GM19324 (cell line): ENCODE data around the gene TMED10.
A peak's percentile ranks its signal among the peaks of the same experiment; 100 is the strongest.

Source experiments
- ATAC-seq: cut with Tn5 transposase; IDR thresholded peaks from one replicate; pipeline ENCODE4 v1.9.1; 2021; ENCODE audit warnings: mild to moderate bottlenecking, moderate library complexity; ENCODE audit not compliant: unreplicated experiment, low FRiP score

TMED10 gene

DNA sequence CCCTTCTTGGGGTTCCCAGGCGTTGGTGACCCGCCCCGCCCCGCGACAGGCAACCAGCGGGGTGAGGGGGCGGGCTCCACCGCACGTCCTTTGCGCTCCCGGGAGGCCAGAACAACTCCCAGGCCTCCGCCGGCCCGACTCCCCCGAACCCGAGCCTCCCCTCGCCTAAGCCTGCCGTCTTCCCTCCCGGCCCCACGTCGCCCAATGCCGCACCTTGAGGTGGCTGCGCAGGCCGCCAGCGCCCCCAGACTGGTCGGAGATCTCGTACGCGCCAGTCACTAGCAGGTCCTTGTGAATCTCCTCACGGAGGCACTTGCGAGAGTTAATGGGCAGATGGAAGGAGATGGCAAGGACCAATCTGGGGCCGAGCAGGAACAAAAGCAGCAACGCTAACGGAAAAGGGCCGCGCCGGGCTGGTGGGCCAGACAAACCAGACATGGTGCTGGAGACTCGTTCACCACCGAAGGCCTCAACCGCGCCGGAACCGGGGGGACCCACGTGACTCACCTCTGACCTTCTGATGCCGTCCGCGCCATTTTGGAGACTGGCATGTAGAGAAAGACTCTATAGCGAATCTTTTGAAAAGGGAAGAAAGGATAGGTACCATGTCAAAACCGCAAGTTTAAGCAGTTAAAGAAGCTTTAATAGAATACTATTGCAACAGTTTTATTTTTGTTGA, at the start of gene TMED10:
Gene TMED10 (minus strand): TSS at position 471 of the 679 bp plus-strand sequence. CDS start 33 bp downstream, at position 438.
- peak; percentile 83 for ATAC-seq

DNA sequence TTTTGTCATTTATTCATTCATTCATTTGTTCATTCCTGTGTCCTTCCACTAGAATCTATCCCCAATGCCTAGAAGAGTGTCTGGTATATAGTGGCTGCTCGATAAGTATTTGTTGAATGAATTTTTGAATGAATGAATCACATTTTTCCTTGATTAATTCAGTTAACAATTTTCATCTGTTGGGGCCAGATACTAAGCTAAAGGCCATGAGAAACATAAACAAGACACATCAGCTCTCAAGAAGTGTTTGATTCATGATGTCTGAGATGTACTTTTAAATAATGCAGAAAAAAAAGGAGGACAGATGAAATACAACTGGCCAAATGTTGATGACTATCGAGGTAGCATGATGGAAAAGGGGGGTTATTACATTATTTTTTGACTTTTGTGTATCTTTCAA, 48.1 kb upstream of the TMED10 start:
- ATAC-seq, result no peak

DNA sequence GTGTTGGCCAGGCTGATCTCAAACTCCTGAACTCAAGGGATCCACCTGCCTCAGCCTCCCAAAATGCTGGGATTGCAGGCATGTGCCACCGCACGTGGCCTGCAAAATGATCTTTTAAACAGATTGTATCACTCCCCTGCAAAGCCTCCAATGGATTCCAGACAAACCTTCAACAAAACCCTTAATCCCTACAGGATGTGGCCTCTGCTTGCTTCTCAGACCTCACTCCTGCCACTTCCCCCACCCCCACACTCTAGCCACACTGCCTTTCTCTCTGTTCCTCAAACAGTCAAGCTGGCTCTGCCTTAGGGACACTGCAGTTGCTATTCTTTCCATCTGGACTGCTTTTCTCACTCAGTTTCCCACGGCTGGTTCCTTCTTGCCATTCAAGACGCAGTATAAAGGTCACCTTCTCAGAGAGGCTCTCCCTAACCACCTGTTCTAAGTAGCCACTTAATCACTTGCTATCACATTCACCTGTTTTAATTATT, 47.3 kb upstream of the TMED10 start:
- no peak for ATAC-seq

DNA sequence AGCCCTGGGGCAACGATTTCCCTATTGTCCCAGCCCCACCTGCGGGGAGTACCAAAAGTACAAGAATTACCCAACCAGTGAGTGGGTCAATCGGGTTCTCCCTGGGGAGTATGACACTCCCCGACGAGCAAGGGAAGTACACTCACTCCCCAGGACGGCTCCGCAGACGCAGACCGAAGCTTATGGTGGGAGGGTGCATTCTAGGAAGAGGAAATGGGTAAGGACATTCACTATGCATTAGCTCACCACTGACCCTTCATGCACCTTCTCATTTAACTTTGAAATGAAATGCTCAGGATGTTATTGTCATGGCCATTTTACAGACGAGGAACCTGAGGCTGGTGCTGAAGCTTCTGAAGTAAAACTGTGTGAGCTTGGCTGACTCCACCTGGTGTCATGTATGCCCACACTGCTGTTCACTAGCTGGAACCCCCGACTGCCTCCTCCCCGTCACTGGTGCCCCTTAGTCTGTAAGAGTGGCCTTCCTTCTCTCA, 45.8 kb upstream of the TMED10 start:
- ATAC-seq, result no peak

DNA sequence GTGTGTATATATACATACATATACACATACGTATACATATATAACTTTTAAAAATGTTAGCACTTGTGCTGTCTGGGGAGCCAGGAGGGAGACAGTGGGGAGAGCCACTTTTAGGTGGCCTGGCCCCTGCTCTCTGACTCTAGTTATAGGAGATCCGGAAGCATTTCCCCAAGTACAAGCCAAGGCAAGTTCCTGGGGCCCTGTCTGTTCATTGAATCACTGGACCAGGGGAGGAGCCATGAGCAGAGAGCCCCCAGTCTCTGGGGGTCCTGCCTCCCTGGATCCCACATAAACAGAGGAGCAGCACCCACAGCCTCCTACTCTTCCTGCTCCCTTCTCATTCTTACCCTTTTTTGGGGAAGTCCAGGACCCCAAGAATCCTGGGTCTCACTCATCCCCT, 45.4 kb upstream of the TMED10 start:
- ATAC-seq, result no peak

DNA sequence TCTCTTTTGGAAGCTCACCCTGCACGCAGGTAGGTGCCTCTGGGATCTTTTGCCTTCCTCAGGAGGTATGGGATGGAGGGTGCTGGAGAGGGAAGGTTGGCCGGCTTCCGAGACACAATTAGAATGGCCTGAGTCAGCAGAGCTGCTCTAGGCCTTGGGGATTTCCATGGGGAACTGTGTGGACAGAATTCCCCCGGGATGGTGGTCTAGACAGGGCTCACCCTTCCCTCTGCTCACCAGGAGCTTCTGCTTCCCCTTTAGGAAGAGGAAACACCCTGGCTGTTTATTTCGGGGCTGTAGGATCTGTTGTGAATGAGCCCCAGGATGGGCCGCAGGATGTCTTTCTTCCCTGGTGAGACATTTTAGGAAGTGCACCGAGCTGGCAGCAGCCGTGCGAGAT, 43.7 kb upstream of the TMED10 start:
- no peak for ATAC-seq

DNA sequence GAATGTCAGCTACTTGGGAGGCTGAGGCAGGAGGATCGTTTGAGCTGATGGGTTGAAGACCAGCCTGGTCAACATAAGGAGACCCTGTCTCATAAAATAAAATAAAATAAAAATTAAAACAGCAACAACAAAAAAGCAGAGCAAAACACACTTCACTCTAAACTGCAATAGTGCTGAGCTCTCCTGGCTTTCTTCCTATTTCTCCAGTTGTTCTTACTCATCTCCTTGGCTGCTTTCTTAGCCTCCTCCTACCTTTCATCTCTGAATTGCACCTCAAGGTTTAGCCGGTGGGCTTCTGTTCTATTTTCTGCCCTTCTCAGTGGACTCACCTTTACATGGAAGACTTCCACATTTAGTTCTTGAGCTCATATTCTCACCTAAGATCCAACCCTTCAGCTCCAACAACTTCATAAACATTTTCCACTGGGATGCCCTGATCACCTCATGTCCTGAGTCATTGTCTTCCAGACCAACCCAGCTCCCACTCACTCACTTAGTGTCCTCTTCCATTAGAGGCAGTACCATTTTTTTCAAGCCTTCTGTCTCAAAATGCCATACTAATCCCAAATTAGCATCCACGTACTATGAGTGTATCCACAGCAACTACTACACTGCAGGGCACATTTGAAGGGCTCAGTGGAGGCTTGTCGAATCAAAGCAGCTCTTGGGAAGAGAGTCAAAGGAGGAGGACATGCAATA, 41.2 kb upstream of the TMED10 start:
- no peak for ATAC-seq

DNA sequence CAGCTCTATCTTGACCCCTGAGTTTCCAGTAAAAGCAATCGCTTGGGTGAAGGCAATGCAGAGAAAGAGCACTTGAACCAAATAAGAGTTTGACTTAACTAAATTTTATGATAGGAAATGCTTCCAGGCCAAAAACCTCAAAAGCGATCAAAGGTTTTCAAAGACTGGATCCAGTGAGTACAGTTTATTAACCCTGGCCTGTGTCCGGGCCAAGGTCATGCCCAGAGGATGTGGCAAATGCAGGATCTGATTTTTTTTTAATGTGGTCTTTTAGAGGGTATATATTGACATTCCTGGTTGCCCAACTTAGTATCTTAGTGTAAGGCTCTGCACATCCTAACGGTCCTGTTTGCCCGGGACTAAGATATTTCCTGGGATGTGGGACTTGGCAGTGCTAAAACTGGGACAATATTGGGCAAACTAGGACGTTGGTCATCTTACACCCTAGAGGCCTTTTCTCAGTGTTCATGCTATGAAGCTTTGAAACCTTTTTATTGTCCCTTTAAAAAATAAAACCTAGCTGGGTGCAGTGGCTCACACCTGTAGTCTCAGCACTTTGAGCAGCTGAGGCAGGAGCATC, 40.1 kb upstream of the TMED10 start:
- no peak for ATAC-seq

DNA sequence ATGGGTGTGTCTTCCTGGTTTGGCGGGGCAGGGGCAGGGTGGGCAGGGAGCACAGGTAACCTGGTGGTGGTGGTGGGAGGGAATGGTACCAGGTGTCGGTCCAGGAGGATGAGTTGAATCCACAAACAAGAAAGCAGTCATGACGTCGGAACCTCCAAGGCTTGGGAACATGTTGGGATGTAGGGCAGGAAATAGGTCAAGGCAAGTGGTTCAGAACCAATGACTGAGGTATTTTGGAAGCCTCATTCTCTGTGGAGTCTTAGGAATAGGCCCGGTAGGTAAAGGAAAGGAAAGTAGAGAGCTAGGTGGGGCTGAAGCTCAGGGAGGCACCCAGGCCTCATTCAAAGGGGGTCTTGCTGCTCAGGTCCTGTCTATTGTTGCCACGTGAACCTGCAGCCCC, 39.1 kb upstream of the TMED10 start:
- no peak for ATAC-seq

DNA sequence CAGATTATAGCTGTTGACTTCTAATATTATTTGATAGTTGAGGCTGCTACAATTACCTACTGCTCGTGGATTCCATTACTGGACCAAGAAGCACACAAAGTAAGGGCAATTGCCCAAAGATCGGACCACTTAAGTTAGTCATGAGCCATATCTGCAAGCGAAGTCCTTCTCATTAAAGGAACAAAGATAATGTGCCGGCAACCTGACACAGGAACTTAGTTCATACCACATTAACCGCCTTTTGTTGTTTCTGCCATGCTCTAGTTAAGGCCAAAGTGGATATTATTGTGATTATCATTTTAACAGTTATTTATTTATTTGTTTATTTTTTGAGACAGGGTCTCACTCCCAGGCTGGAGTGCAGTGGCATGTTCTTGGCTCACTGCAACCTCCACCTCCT, 38.1 kb upstream of the TMED10 start:
- no peak for ATAC-seq

DNA sequence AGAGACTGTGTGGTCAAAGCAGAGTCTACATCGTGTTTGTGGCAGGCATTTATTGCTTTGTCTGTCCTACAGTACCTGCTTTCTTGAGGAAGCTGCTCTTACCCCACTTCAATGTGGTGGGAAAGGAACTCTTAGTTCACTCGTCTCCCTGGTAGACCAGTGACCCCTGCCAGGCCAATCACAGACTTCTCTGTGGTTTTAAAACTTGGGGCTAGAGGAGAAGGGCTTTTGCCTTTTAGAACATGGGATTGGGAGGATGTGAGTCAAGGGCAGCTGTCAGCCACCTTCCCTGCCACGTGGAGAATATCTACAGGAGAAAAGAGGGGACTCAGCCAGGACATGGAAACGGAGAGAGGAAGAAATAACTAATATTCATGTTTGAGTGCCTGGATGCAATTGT, 36.8 kb upstream of the TMED10 start:
- ATAC-seq, result no peak

DNA sequence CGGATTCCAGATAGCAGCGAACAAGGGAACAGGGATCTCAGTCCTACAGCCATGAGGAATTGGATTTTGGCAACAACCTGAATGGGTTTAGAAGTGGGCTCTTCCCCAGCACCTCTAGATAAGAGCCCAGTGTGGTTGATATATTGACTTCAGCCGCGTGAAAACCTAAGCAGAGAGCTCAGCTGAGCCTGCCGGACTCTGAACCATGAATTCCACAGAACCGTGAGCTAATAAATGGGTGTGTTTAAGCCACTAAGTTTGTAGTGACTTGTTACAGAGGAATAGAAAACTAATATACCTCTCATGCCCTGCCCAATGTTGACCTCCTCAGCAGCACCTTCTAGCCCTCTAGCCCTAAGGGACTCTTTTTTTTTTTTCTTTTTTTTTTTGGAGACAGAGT, 32.4 kb upstream of the TMED10 start:
- no peak for ATAC-seq

DNA sequence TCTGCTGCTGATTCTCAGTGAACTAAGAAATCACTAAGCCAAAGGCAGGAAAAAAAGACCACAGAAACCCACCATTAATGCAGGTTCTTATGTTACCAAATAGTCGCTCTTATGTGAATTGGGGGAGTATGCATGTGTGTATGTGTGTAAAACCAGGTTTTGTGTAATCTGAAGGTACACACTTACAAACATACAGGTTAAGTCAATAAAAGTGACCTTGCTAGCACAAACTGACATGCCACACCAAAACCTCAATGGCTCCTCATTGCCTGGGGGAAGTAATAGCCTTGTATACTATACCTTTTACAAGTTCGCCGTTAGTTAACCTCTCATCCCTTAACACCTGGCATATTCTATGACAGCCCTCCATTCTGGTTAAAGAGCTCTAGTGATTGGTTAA, 29.8 kb upstream of the TMED10 start:
- no peak for ATAC-seq

DNA sequence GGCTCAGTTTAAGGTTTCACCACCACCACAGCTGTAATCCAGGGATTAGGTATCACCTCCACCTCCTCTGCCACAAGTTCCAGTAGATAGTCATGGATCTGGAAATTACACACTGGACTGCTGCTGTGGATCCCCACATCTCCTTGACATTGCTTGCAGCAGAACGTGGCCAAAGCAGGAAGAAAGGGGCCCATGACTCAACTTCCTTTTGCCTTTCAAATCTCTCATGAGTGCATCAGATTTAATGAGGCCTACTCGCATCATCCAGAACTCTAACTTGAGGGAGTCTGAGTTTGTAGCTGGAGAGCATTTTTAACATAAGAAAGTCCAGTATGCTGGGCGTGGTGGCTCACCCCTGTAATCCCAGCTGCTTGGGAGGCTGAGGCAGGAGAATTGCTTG, 29.2 kb upstream of the TMED10 start:
- ATAC-seq, result no peak

DNA sequence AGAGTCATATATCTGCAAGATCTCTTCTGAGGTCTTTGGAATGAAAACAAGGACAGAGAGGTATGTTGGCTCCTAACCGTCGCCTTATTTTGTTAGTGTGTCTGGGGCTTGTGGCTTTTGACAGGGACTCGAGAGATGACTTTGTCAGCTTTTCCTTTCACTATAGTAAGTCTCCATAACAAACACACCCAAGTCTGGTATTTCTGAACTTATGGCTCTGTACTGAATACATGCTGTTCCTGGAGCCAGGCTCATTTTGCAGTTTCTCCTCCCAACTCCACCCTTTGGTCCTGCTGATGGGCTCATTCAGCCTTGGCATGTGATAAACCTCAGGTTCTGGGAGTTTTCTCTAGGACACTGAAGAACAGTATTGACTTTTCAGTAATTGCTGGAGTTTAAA, 27.7 kb upstream of the TMED10 start:
- ATAC-seq, result no peak

DNA sequence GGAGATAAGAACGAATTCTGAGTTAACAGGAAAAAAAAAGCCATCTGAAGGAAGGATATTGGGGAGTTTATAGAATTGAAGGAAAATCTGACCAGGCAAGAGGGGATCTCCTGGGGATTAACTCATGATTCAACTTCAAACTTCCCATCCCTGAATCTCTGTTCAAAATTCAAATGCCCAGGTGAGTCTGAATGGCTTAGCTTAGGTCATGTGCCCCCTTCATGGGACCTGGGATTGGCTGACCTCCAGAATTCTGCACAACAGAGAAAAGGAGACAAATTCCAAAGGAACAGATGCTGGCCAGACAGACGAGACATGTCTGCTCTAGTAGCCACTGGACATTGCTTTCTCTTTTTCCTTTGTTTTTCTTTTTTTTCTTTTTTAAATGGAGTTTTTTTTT, 26.2 kb upstream of the TMED10 start:
- ATAC-seq, result no peak

DNA sequence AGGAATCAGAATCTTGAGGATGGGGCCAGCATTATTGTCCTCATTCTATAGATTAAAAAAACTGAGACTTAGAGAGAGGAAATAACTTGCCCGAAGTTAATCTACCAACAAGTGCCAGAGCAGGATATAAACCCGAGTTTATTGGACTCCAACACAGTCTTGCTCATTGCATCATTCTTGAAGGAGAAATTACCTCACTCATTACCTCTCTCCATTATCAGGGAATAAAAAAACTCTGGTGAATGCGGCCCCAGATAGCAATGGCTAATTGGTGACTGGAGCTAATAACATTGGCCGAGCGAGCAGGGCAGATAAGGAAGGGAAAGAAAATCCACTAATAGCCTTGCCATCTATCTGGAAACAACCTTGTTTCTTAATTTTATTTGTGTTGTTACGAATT, 24.7 kb upstream of the TMED10 start:
- no peak for ATAC-seq

DNA sequence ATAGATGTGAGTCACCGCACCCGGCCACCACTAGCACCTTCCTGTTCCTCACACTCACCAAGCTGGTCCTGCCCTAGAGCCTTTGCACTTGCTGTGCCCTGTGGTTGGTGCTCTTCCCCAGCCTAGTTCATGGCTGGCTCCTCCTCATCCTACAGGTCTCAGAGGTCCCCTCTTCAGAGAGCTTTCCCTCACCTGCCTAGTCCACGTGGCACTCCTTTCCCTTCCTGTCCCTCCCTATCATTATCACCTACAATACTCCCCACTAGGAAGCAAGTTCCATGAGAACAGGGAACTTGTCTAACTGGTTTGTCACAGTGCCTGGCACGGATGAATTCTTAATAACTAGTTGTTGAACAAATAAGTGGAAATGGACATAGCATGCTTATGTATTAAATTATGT, 24.0 kb upstream of the TMED10 start:
- ATAC-seq, result no peak

DNA sequence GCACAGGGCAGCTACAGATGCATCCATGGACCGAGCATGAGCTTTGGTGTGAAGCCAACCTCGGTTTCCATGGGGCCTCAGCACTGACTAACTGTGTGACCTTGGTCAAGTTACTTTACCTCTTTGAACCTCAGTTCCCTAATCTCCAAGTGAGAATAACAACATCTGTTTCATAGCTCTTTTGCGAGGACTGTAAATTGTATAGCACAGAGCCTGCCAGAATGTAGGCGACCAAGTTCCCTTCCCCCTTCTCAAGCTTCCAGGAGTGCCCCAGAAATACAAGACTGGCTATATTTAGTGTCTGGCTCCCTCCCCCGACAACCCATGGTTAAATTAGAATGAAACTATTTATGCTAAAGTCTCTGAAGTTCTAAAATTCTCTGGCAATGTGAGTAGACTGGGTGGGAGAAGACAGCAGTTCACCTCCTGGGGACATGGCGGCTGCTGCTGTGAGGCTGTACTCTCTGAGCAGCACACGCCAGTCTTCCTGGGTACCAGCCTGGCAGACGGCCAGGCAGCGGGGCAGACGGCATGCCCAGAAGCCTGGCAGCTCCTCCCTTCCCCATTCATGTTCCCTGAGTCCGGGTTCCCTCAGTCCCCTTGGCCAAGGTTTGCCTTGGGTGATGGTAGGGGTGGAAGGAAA, 22.0 kb upstream of the TMED10 start:
- ATAC-seq, result no peak

DNA sequence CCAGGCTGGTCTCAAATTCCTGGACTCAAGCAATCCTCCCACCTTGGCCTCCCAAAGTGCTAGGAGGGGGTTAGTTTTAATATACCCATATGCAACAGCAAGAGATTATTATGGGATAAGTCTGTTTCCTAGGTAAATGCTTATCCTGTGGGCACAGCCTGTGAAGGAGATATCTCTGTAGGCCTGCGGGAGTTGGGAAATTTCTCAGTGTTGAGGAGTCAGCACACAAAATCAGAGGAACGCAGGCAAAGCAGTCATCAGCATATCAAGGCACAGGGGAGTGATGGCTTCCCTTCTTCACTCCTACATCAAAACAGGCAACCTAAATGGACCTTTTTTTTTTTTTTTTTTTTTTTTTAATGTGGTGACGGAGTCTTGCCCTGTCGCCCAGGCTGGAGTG, 20.9 kb upstream of the TMED10 start:
- ATAC-seq, result no peak

DNA sequence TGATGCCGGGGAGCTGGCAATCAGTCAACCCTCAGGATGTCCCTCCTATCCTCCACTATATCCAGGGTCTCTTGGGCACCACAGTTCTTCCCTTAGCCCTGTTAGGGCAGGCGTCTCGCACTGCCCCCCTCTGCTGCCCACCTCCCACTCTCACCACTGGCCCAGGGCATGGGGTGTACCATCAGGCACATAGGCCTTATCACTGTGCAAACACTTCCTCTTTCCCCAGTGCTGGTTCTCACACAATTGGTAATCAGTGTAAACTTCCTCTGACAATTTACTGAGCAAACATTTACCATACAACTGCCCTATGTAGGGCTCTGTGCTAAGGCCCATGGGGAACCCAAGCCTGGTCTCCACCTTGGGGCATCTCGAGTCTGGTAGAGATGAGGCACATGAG, 20.1 kb upstream of the TMED10 start:
- ATAC-seq, result no peak
